NCI-H82 treated with DMSO at 0.1 percent for 48 hours (cell line): Measurements from ENCODE around the gene SNTB2.
A peak's percentile ranks its signal among the peaks of the same experiment; 100 is the strongest.

ENCODE experiments used
- DNase-seq: peaks from one replicate; lab custom pipeline; 2025; ENCODE audit not compliant: unreplicated experiment; lab: John Stamatoyannopoulos, UW

SNTB2 gene

DNA sequence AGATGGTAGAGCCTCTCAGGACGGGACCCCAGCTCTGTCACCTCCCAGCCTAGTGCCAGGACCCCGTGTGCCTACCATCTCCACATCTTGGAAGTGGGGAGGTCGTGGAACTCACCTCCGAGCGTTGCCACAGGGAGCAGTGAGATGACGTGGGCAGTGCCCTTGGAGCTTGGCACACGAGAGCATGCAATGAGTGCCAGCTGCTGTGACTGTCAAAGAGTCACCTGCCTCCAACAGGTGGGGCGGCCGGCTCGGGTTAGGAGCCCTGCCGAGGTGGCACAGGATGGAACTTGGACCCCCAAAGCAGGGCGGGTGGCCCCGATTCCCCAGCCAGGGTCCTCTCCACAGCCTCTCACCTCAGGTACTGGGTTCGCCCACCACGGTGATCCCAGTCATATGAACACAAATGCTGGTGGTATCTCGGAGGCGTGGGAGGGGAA lies 129.7 kb downstream of the SNTB2 start:
- no peak for DNase-seq

DNA sequence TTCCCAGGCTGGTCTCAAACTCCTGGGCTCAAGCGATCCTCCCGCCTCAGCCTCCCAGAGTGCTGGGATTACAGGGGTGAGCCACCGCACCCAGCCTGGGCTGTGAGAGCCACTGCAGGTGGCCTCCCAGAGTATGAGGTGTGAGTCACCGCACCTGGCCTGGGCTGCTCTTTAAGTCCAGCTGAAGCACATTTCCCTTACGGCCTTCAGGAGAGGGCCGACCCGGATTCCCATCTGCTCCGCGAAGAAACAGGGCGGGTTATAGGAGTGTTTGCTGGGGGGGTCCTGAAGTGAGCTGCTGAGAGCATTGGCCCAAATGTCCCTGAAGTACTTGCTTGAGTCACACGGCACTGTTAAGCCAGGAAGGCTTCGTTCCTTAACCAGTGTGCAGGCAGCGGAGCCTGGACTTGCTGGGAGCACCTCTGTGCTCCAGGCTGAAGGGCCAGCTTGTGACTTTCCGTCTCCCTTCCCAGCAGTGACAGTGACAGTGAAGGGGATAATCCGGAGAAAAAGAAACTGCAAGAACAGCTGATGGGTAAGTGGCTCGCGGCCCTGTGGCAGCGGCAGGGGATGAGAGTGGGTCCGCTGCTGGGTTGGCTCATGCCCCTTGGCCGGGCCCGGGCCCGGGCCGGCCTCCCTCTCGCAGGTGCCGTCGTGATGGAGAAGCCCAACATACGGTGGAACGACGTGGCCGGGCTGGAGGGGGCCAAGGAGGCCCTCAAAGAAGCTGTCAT lies 131.4 kb downstream of the SNTB2 start:
- DNase-seq = no peak

DNA sequence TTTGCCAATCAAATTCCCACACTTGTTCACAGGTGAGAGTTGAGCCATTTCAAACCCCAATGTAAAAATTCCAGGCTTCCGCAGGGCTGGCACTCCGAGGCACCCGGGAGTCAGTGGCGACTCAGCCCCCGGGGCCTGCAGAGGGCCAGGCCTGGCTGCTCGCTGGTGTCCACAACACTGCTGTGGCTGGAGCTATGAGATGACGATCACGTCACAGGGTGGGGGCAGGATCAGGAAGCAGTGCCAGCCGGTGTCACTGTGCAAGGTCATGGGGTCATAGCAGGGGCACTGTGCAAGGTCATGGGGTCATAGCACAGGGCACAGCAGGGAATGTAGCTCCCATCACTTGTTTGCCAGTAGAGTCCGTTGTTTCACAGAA lies 131.9 kb downstream of the SNTB2 start:
- DNase-seq = no peak

- no peak for DNase-seq
Measured at GRCh38 chr16:69319381-69319780, 132.4 kb downstream of the SNTB2 start.

DNA sequence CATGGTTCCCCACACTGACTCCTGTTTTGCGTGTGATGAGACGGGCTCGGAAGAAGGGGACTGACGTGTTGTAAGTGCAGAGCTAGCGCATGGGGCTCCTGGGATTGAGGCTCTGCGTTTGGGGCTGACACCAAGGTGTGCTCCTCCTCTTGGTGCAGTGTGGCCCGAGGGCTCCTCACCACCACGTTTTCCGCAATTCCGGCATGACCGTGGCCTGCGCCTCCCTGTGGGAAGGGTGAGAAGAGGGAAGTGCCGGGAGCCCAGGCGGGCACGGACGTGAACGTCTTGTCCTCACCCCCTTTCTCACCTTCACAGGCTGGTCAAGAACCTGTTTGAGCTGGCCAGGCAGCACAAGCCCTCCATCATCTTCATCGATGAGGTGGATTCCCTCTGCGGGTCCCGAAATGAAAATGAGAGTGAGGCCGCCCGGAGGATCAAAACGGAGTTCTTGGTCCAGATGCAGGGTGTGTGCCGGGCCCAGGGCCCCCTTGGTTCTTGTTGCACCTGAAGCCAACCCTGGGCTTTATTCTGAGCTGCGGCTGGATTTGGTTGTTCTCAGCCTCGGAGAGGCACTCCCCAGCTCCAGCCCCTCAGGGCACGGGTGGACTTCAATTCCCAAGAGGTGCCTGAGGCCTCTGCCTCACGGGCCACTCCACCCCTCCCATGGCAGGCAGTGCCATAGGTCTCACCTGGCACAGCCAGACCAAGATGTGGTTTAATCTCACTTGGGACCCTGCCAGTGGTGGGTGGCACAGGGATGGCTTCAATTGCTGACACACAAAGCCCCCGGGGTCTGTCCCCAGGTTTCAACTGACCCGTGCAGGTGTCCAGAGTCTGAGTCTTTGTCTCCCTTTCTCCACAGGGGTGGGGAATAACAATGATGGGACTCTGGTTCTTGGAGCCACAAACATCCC lies 133.1 kb downstream of the SNTB2 start:
- no peak for DNase-seq

DNA sequence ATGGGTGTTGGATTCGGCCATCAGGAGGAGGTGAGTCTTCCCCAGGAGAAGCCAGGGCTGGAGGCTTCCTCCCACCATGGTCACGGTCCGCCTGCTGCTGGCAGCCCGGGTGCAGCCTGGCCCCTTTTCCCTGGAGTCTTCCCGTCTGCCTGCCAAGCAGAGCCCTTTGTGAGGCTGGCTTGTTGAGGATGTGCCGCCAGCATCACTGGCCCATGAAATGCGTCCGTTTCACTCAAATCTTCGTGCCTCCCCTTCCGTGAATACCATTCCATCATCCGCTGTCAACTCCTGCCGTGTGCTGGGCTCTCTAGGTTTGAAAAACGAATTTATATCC lies 133.7 kb downstream of the SNTB2 start:
- DNase-seq = no peak

GRCh38 chr16:69321080-69321479 lies 134.1 kb downstream of the SNTB2 start:
- DNase-seq = no peak

DNA sequence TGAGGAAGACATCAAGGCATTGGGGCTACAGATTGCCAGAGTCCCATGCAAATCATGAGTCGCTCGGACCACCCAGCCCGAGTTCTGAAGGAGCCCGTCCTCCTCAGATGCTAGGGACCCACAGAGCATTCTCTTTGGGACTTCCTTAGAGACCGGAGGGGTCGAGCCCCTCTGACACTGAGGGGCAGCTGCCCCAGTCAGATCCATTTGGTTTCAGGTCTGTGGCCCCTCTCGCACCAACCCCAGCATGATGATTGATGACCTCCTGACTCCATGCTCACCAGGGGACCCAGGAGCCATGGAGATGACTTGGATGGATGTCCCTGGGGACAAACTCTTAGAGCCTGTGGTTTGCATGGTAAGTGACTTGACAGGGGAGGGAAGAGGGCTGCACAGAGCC lies 135.4 kb downstream of the SNTB2 start:
- DNase-seq = no peak

DNA sequence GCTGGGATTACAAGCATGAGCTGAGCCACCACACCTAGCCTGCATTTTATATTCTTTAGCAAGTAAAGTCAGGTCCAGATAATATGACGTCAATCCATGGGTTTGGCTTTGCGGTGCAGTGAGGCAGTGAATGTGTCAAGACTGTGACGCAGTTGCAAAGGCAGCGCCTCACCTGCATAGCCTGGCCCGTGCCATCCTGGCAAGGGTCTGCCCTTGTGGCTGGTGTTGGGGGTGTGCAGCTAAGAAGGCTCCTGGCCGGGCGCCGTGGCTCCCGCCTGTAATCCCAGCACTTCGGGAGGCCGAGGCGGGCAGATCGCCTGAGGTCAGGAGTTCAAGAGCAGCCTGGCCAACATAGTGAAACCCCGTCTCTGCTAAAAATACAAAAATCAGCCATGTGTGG lies 136.5 kb downstream of the SNTB2 start:
- no peak for DNase-seq

DNA sequence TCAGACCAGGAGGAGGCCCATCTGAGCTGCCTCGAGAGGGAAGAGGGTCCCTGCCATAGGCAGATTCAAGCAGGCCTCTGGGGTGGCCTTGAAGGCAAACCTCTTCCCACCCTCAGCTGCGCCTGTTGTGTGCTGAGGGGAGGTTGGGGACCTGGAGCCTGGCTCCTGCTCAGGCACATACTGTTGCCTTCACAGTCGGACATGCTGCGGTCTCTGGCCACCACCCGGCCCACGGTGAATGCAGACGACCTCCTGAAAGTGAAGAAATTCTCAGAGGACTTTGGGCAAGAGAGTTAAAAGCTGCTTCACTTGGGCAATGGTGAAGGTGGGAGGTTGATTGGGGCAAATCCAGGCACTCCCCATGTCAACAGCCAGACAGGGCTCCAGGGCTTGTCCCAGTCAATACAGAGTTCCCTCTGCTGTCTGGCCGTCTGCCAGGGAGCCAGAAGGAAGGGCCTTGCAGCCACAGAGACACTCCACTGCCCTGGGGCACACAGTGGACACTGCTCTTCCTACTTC lies 137.1 kb downstream of the SNTB2 start:
- DNase-seq = no peak

- no peak for DNase-seq
Measured at GRCh38 chr16:69324585-69325253, 137.8 kb downstream of the SNTB2 start.

GRCh38 chr16:69325784-69326171 lies 138.8 kb downstream of the SNTB2 start:
- DNase-seq = no peak

DNA sequence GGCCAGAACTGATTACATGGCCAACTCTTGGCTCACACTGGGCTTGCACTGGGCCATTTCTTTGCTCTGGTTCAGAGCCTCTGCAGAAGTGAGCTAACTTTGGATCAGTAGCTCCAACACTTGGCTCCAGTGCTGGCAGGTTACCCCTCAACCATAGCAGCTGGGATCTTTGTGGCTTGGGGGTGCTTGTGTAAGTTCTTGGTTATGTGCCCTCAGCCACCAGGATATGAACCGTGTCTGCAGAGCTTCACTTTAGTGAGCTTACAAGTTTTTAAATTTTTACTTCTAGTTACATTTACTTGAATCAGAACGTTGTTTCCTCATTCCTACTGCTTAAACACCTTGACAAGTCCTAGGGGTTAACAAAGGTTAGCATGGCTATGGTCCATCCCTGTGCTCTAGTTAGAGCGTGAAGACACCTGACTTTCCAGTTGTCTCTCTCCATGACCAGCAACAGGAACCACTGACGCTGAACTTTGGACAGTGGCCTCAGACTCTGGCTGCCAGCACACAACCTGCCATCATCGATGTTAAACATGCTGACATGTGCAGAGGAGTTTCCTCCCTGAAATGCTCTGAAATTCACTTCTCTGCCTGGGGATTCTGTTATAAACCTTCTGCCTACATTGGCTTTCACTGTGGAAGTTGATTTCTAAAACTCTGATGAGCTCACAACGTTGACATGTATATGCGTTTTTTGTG lies 139.4 kb downstream of the SNTB2 start:
- no peak for DNase-seq

DNA sequence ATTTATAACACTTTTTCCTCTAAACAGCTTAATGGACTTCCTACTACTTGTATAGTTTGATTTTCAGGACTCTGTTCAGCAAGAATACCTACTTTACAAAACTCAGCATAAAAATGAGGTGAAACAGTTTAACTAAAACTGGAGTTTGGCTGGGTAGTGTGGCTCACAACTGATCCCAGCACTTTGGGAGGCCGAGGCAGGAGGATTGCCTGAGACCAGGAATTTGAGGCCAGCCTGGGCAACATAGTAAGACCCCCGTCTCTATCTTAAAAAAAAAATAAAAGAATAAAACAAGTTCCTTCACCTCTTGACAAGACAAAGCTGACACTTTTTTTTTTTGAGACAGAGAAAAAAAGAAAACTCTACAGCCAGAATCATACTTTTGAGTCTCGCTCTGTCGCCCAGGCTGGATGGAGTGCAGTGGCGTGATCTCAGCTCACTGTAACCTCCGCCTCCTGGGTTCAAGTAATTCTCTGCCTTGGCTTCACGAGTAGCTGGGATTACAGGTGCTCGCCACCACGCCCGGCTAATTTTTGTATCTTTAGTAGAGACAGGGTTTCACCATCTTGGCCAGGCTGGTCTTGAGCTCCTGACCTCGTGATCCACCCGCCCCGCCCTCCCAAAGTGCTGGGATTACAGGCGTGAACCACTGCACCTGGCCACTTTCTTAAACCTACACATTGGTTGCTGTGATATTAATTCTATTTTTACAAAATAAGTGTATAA lies 140.8 kb downstream of the SNTB2 start:
- DNase-seq = no peak

DNA sequence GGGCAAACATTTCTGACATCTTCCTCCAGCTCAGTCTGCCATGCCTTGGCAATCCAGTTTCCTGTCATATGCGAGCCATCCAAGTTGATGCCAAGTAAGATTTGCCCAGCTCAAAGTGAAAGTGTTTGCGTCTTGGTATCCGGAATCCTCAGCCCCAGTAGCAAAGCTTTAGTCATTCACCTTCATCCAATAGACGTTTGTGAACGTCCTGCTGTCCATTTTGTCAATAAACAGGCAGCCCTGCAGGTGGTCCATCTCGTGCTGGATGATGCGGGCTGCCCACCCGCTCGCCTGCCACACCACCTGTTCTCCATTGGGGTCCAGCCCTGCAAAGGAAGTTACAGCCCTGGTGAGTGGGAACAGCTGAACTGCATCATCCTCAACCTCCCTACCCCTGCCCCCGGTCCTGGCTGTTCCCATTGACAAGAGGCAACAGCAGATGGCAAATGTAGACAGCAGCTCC lies 141.9 kb downstream of the SNTB2 start:
- DNase-seq = no peak

- DNase-seq = no peak
Measured at GRCh38 chr16:69329369-69330285, 142.7 kb downstream of the SNTB2 start.

DNA sequence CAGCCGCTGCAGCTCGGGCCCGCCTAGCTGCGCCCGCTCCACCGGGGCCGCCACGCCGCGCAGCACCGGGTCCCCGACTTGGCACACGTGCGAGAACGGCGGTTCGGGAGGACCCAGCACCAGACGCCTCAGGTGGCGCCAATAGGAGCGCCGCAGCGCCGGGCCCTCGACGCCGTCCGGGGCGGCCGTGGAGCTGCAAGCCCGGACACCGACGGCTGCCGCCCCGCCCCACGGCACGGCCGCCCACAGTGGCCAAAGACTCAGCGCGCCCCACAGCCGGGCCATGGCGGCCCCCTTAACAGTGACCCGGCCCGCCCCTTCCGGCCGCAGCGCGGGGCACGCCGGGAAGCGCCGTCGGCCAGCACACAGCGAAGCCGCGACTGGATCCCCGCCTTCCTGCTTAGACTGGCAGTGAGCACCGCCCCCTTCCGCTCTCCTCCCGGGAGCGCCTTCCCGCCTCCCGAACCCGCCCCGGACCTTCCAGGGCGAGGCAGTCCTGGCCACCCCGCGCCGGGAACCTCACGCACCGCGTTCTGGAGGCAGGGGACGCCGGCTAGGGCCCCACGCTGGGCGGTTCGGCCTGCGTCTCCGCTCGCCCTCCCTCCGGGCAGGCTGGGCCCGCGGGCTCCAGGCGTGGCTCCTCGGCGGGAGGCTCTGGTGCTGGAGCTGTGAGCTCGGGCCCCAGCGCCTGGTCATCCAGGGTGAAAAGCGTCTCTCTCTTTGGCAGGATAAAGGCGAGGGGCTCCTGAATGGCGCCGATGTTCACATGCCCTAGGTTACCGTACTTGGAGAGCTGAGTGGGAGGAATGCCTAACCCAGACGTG lies 143.5 kb downstream of the SNTB2 start, which contains the start of gene PDF:
Gene PDF (minus strand): TSS at position 303 of the 824 bp plus-strand sequence. CDS start 18 bp downstream, at position 285.
- DNase-seq = peak; percentile 73

GRCh38 chr16:69334696-69335095 lies 147.7 kb downstream of the SNTB2 start:
- DNase-seq = no peak
